Common myeloid progenitor, CD34-positive (primary cell): ENCODE data around the gene SIGLEC5.

Experiments used
- CTCF ChIA-PET: fragments of 350-600 bp; sonication (Branson Sonifier 250); formaldehyde crosslinking; loops from one replicate; lab custom pipeline; 2021; ENCODE audit warnings: antibody characterized with exemption; lab: Charles Lee
- POLR2A ChIA-PET: fragments of 350-600 bp; sonication (Branson Sonifier 250); formaldehyde crosslinking; loops from one replicate; lab custom pipeline; 2021; ENCODE audit warnings: antibody characterized with exemption; lab: Charles Lee
- DNase-seq, 3 donors: peaks; one replicate each; pipeline versions ENCODE4 v3.0.0 to v3.0.0-alpha.2; 2013
- H3K27ac ChIP-seq, 2 experiments: 1 replicate in 1 of 2; 2 replicates in 1 of 2; pipeline ENCODE4 v1.7.0; 2013; ENCODE audit warnings: inconsistent platforms in 2 of 2, low read length in 2 of 2, mild to moderate bottlenecking in 2 of 2, low read depth in 1 of 2, moderate library complexity in 1 of 2; ENCODE audit not compliant: severe bottlenecking in 2 of 2, insufficient read depth in 1 of 2, poor library complexity in 1 of 2
- H3K27me3 ChIP-seq, 5 experiments: replicated peaks in 2 of 5; 1 replicate in 3 of 5; 2 replicates in 2 of 5; pipeline versions ENCODE4 v1.6.1 to v1.7.0; 2013; ENCODE audit warnings: low read length in 4 of 5, mild to moderate bottlenecking in 2 of 5, moderate library complexity in 2 of 5, inconsistent platforms in 1 of 5; ENCODE audit not compliant: insufficient read depth in 5 of 5, control insufficient read depth in 4 of 5
- H3K36me3 ChIP-seq, 4 experiments: 1 replicate in 2 of 4; 2 replicates in 2 of 4; pipeline versions ENCODE4 v1.6.1 to v1.7.0; 2013; ENCODE audit warnings: low read length in 3 of 4, control low read depth in 1 of 4, mild to moderate bottlenecking in 1 of 4; ENCODE audit not compliant: control insufficient read depth in 4 of 4, insufficient read depth in 4 of 4
- H3K4me1 ChIP-seq, 4 experiments: 1 replicate in 3 of 4; 2 replicates in 1 of 4; pipeline versions ENCODE4 v1.6.1 to v1.7.1; 2013; ENCODE audit warnings: low read length in 3 of 4, mild to moderate bottlenecking in 3 of 4, control low read depth in 1 of 4, inconsistent platforms in 1 of 4, moderate library complexity in 1 of 4; ENCODE audit not compliant: control insufficient read depth in 4 of 4, insufficient read depth in 4 of 4; ENCODE audit errors: control extremely low read depth in 1 of 4
- H3K4me3 ChIP-seq, 7 experiments: 1 replicate in 4 of 7; 2 replicates in 3 of 7; pipeline versions ENCODE4 v1.5.1 to v1.7.0; 2013; ENCODE audit warnings: mild to moderate bottlenecking in 7 of 7, low read length in 6 of 7, moderate library complexity in 6 of 7, inconsistent platforms in 2 of 7, low read depth in 2 of 7, control low read depth in 1 of 7; ENCODE audit not compliant: insufficient read depth in 4 of 7, control insufficient read depth in 1 of 7; ENCODE audit errors: extremely low read depth in 1 of 7
- H3K9me3 ChIP-seq, 5 experiments: 1 replicate in 4 of 5; 2 replicates in 1 of 5; pipeline versions ENCODE4 v1.6.1 to v1.7.1; 2013; ENCODE audit warnings: low read length in 4 of 5, mild to moderate bottlenecking in 2 of 5, inconsistent platforms in 1 of 5, low read depth in 1 of 5, moderate library complexity in 1 of 5; ENCODE audit not compliant: control insufficient read depth in 4 of 5, insufficient read depth in 2 of 5; ENCODE audit errors: control extremely low read depth in 1 of 5
- WGBS: methylation state at CpG from one replicate; pipeline ENCODE4 v1.1.5; 2013; ENCODE audit not compliant: insufficient coverage; 5-methylcytosine and 5-hydroxymethylcytosine counted together

SIGLEC5 gene

DNA sequence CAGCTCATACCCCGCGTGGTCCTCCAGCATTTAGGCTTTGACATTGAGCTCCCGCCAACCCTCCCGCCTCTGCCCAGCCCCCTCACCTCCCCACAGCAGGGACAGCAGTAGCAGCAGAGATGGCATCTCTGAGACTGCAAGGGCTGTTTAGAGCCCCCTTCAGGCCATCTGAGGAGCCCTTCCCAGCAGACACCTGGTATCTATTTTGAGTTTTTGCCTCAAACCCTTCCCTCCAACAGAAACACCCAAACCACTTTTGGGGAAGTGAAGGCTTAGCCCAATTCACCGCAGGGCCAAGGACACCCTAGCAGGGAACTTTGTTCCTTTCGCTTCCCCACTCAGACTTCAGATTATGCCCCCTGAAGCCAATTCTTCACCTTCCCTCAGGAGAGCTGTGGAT, 65.4 kb downstream of the SIGLEC5 start:
- Histone ChIP-seq H3K27me3 (peaks cover 2 to 29% (median 4%) of the 10 kb centered on the region in 5 experiments), H3K36me3 (no peaks in the 10 kb centered on the region), H3K27ac (no peak overlapping the region), H3K4me1 (peaks cover 4 to 36% (median 17%) of the 10 kb centered on the region in 4 experiments), H3K4me3 (peak overlapping the region in 2 of 7 experiments; percentile 25 to 47), H3K9me3 (no peaks in the 10 kb centered on the region)
- CTCF ChIA-PET = interaction anchor here (1.2 to 1.7 kb wide), 3 partner anchors 13 to 91 kb away, joined by 3 to 8 read pairs (median 4); no protein-coding TSS in a partner anchor
- peak; percentile 49 to 85 (median 83) for DNase-seq
- WGBS = 23% methylated on average over 5 of the region's 6 CpGs
- POLR2A ChIA-PET = interaction anchor here (1.0 kb wide), 1 partner anchor 17 kb away, joined by 4 read pairs; no protein-coding TSS in a partner anchor
